Osteocyte (in vitro differentiated cells): ENCODE measurements around the gene ZNF700. TPM values are rescaled to one million over a fixed set of nuclear protein-coding genes. Genes with fewer than 3 reads are reported as not detected.
"Not testable (repeated sequence)": the region's sequence is repeated elsewhere in the genome, so short reads cannot be mapped to it uniquely, and the experiment has no call there.

Experiments used
- DNase-seq: peaks from one replicate; pipeline ENCODE4 v3.0.0; 2021; ENCODE audit warnings: mixed read lengths; ENCODE audit not compliant: unreplicated experiment; ENCODE audit errors: extremely low spot score
- H3K27ac Mint-ChIP-seq: one replicate; pipeline ENCODE4 v1.8.0; 2021; ENCODE audit warnings: mild to moderate bottlenecking, mixed read lengths; ENCODE audit not compliant: unreplicated experiment
- H3K27me3 Mint-ChIP-seq: one replicate; pipeline ENCODE4 v1.8.0; 2021; ENCODE audit warnings: mixed read lengths; ENCODE audit not compliant: unreplicated experiment
- H3K36me3 Mint-ChIP-seq: one replicate; pipeline ENCODE4 v1.8.0; 2021; ENCODE audit warnings: mixed read lengths; ENCODE audit not compliant: unreplicated experiment
- H3K4me1 Mint-ChIP-seq: one replicate; pipeline ENCODE4 v1.8.0; 2021; ENCODE audit warnings: mixed read lengths; ENCODE audit not compliant: unreplicated experiment
- H3K4me3 Mint-ChIP-seq: one replicate; pipeline ENCODE4 v1.8.0; 2021; ENCODE audit warnings: mild to moderate bottlenecking, moderate library complexity, mixed read lengths; ENCODE audit not compliant: unreplicated experiment
- H3K9me3 Mint-ChIP-seq: one replicate; pipeline ENCODE4 v1.8.0; 2021; ENCODE audit warnings: mixed read lengths; ENCODE audit not compliant: unreplicated experiment
- total RNA-seq: library from RNA; stranded (reverse); gene quantifications from 2 replicates; pipeline ENCODE4 v1.2.1, GENCODE V29; 2021
- TF ChIP-seq, protein P1 (sequence below): fragments of 200-600 bp; sonication (generic); IDR thresholded peaks from 2 replicates; pipeline ENCODE4 v1.5.0; 2021; ENCODE audit warnings: antibody characterized with exemption, mild to moderate bottlenecking, moderate library complexity

The ZNF700 gene
- total RNA-seq, 1 donor from 2014 or later: 6.7 TPM

DNA sequence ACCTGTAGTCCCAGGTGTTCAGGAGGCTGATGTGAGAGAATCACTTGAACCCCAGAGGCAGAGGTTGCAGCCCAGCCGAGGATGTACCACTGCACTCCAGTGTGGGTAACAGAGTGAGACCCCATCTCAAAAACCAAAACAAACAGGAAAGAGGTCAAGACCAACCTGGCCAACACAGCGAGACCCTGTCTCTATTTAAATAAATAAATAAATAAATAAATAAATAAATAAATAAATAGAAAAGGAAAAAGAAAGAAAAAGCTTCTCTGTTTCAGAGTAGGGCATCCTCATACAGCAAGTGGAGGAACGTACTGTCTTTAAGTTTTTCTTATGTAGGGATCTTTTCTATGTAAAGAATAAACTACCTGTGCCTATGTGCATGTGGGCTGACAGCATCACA, 2.3 kb downstream of the ZNF700 start:
- no peak overlapping the region for H3K4me3 Mint-ChIP-seq
- DNase-seq: no peak
- no peaks in the 10 kb centered on the region for H3K27me3 Mint-ChIP-seq
- H3K27ac Mint-ChIP-seq: no peak overlapping the region
- peaks cover 7% of the 10 kb centered on the region for H3K9me3 Mint-ChIP-seq
- TF ChIP-seq, protein P1, sequence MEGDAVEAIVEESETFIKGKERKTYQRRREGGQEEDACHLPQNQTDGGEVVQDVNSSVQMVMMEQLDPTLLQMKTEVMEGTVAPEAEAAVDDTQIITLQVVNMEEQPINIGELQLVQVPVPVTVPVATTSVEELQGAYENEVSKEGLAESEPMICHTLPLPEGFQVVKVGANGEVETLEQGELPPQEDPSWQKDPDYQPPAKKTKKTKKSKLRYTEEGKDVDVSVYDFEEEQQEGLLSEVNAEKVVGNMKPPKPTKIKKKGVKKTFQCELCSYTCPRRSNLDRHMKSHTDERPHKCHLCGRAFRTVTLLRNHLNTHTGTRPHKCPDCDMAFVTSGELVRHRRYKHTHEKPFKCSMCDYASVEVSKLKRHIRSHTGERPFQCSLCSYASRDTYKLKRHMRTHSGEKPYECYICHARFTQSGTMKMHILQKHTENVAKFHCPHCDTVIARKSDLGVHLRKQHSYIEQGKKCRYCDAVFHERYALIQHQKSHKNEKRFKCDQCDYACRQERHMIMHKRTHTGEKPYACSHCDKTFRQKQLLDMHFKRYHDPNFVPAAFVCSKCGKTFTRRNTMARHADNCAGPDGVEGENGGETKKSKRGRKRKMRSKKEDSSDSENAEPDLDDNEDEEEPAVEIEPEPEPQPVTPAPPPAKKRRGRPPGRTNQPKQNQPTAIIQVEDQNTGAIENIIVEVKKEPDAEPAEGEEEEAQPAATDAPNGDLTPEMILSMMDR: no peak
- peaks cover 32% of the 10 kb centered on the region for H3K4me1 Mint-ChIP-seq
- H3K36me3 Mint-ChIP-seq: peaks cover 16% of the 10 kb centered on the region

DNA sequence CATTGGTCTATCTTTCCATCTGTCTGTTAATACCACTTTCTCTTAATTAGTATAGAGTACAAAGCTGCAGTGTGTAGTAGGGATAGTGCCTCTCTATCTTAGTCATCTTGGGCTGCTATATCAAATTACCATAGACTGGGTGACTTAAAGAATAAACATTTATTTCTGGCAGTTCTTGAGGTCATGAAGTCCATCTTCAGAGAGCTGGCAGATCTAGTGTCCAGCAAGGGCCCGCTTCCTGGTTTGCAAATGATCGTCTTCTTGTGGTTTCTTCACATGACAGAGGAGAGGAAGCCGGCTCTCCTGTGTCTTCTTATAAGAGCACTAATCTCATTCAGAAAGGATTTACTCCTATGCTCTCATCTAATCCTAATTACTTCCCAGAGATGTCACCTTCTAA, 6.1 kb downstream of the ZNF700 start:
- peaks cover 21% of the 10 kb centered on the region for H3K36me3 Mint-ChIP-seq
- H3K9me3 Mint-ChIP-seq: peaks cover 12% of the 10 kb centered on the region
- TF ChIP-seq, protein P1: no peak
- no peak overlapping the region for H3K27ac Mint-ChIP-seq
- H3K27me3 Mint-ChIP-seq: no peaks in the 10 kb centered on the region
- H3K4me1 Mint-ChIP-seq: peaks cover 11% of the 10 kb centered on the region
- no peak overlapping the region for H3K4me3 Mint-ChIP-seq
- DNase-seq: no peak

DNA sequence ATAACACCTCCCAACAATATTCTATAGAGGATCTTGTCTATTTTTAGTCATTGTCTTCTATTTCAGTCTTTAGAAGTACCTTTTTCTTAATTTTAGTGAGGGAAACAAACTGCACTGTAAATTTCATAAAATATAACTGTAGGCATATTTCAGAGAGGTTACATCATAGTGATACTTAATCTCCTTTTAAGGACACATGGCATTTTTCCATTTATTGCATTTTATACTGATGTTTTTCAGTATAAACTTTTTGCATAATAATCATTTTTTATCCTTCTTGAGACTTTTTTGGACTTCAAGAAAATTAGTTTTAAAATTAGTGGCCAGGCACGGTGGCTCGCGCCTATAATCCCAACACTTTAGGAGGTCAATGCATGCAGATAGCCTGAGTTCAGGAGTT, 6.6 kb downstream of the ZNF700 start:
- Mint-ChIP-seq H3K9me3 (peaks cover 12% of the 10 kb centered on the region), H3K27ac (no peak overlapping the region), H3K4me1 (peaks cover 8% of the 10 kb centered on the region), H3K36me3 (peaks cover 24% of the 10 kb centered on the region), H3K27me3 (no peaks in the 10 kb centered on the region), H3K4me3 (no peak overlapping the region)
- DNase-seq: no peak
- TF ChIP-seq, protein P1: no peak

DNA sequence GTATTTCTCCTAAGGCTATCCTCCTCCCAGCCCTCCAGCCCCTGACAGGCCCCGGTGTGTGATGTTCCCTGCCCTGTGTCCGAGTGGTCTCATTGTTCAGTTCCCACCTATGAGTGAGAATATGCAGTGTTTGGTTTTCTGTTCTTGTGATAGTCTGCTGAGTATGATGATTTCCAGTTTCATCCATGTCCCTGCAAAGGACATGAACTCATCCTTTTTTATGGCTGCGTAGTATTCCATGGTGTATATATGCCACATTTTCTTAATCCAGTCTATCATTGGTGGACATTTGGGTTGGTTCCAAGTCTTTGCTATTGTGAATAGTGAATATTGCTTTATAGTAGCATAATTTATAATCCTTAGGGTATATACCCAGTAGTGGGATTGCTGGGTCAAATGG, 10.9 kb downstream of the ZNF700 start:
- Mint-ChIP-seq H3K9me3 (peaks cover 21% of the 10 kb centered on the region), H3K36me3 (peaks cover 43% of the 10 kb centered on the region)
- not testable (repeated sequence) for H3K4me3 Mint-ChIP-seq, DNase-seq, H3K4me1 Mint-ChIP-seq, H3K27ac Mint-ChIP-seq, H3K27me3 Mint-ChIP-seq

DNA sequence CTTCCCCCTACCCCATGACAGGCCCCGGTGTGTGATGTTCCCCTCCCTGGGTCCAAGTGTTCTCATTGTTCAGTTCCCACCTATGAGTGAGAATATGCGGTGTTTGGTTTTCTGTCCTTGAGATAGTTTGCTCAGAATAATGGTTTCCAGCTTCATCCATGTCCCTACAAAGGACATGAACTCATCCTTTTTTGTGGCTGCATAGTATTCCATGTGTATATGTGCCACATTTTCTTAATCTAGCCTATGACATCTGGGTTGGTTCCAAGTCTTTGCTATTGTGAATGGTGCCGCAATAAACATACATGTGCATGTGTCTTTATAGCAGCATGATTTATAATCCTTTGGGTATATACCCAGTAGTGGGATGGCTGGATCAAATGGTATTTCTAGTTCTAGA, 13.5 kb downstream of the ZNF700 start:
- not testable (repeated sequence) for H3K27me3 Mint-ChIP-seq, H3K27ac Mint-ChIP-seq, H3K4me3 Mint-ChIP-seq, DNase-seq, H3K4me1 Mint-ChIP-seq
- Mint-ChIP-seq H3K36me3 (peaks cover 53% of the 10 kb centered on the region), H3K9me3 (peaks cover 25% of the 10 kb centered on the region)

DNA sequence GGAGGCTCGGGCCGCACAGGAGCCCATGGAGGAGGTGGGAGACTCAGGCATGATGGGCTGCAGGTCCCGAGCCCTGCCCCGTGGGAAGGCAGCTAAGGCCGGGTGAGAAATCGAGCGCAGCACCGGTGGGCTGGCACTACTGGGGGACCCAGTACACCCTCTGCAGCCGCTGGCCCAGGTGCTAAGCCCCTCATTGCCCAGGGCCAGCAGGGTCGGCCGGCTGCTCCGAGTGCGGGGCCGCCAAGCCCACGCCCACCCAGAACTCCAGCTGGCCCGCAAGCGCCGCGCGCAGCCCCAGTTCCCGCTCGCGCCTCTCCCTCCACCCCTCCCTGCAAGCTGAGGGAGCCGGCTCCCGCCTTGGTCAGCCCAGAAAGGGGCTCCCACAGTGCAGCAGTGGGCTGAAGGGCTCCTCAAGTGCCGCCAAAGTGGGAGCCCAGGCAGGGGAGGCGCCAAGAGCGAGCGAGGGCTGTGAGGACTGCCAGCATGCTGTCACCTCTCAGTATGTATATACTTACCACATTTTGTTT, 16.5 kb downstream of the ZNF700 start:
- DNase-seq, H3K4me1 Mint-ChIP-seq, H3K27ac Mint-ChIP-seq, H3K27me3 Mint-ChIP-seq, H3K4me3 Mint-ChIP-seq: not testable (repeated sequence)
- H3K9me3 Mint-ChIP-seq: peaks cover 28% of the 10 kb centered on the region
- H3K36me3 Mint-ChIP-seq: peaks cover 66% of the 10 kb centered on the region
